ENCODE measurements around the gene EEPD1. TPM values are rescaled to one million over a fixed set of nuclear protein-coding genes. Genes with fewer than 3 reads are reported as not detected.

The EEPD1 gene
- total and polyA plus RNA-seq, 7 experiments from 2014 or later, result 2.2 to 15.8 (median 11.3) TPM

DNA sequence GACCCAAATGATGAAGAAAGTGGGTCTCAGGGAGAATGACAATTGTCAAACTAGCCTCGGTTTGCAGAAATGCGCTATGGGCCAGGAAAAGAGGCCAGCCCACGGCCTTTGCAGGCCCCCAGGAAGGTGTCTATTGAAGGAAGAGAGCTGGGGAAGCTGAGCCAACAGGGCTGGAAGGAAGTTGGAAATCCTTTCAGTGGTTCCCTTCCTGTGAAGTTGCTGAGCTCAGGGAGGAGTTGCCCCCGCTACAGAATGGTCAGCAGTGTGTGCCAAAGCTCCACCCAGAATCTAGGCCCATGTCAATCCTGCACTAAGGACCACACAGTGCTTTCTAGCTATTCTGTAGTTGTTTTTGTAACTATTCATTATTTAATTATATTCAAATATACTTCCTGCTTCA lies 145.1 kb downstream of the EEPD1 start:
- intact Hi-C loops (cut with micrococcal nuclease), result no loop called here
- Mint-ChIP-seq H3K36me3 (peaks cover 0 to 29% (median 4%) of the 10 kb centered on the region in 5 donors), H3K27me3 (no peaks in the 10 kb centered on the region), H3K4me1 (no peaks in the 10 kb centered on the region), H3K27ac (no peak overlapping the region), H3K4me3 (no peak overlapping the region), H3K9me3 (peaks cover 0 to 1% (median 0%) of the 10 kb centered on the region in 11 donors)
- no peak for ATAC-seq
- no peaks in the 10 kb centered on the region for H3K36me3 ChIP-seq (ENCODE audit: control insufficient read depth in 2 of 3, insufficient read depth in 3 of 3, low read length in 3 of 3)
- H3K27me3 ChIP-seq (ENCODE audit: control insufficient read depth in 2 of 2, insufficient read depth in 2 of 2, low read length in 2 of 2), result no peaks in the 10 kb centered on the region
- H3K4me1 ChIP-seq (ENCODE audit: control insufficient read depth in 2 of 2, insufficient read depth in 2 of 2, low read length in 2 of 2), result no peaks in the 10 kb centered on the region
- no peak overlapping the region for H3K4me3 ChIP-seq (ENCODE audit: low read length)
- ChIA-PET POLR2A (no interaction called here), CTCF (interaction anchor here (0.6 to 1.1 kb wide), 2 partner anchors 74 to 312 kb away, joined by 3 read pairs; no protein-coding TSS in a partner anchor)
- no peak for DNase-seq
- H3K9me3 ChIP-seq (ENCODE audit: control insufficient read depth in 2 of 3, low read length in 3 of 3), result no peaks in the 10 kb centered on the region
- H3K27ac ChIP-seq (ENCODE audit: low read depth, low read length), result no peak overlapping the region

DNA sequence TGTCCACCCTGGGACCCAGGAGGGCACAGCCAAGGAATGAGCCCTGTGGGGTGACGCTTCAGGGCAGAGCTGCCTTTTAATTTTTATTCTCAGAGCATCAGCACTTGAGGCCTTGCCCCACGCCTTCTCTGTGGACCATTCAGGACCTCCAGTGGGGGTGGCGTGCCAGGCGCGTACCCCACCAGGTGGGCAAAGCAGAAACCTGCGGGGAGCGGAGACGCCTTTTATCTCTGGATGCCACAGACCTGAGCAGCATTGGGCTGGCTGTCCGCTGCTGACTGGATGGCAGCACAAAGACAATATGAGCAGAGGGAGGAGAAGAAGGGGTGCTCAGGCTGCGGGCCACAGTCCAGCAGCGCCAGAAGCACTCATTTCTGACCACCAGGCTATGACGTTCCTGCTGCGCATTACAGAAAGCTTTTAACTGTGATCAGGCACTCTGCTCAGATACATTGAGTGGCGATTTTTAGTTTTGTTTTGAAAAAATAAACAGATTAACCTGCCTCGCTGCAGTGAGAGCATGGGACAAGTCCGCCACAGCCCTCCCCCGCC lies 146.2 kb downstream of the EEPD1 start:
- DNase-seq, result no peak
- H3K4me1 ChIP-seq (ENCODE audit: control insufficient read depth in 2 of 2, insufficient read depth in 2 of 2, low read length in 2 of 2), result no peaks in the 10 kb centered on the region
- no peak overlapping the region for H3K4me3 Mint-ChIP-seq
- peaks cover 0 to 29% (median 4%) of the 10 kb centered on the region in 5 donors for H3K36me3 Mint-ChIP-seq
- ATAC-seq, result no peak
- H3K27ac ChIP-seq (ENCODE audit: low read depth, low read length), result no peak overlapping the region
- no peaks in the 10 kb centered on the region for H3K9me3 ChIP-seq (ENCODE audit: control insufficient read depth in 2 of 3, low read length in 3 of 3)
- H3K36me3 ChIP-seq (ENCODE audit: control insufficient read depth in 2 of 3, insufficient read depth in 3 of 3, low read length in 3 of 3), result no peaks in the 10 kb centered on the region
- CTCF ChIA-PET, result no interaction called here
- H3K27ac Mint-ChIP-seq, result no peak overlapping the region
- H3K4me3 ChIP-seq (ENCODE audit: low read length), result no peak overlapping the region
- no peaks in the 10 kb centered on the region for H3K4me1 Mint-ChIP-seq
- H3K27me3 ChIP-seq (ENCODE audit: control insufficient read depth in 2 of 2, insufficient read depth in 2 of 2, low read length in 2 of 2), result no peaks in the 10 kb centered on the region
- H3K9me3 Mint-ChIP-seq, result peaks cover 0 to 1% (median 0%) of the 10 kb centered on the region in 11 donors
- POLR2A ChIA-PET, result no interaction called here
- intact Hi-C loops (cut with micrococcal nuclease), result no loop called here
- H3K27me3 Mint-ChIP-seq, result no peaks in the 10 kb centered on the region

DNA sequence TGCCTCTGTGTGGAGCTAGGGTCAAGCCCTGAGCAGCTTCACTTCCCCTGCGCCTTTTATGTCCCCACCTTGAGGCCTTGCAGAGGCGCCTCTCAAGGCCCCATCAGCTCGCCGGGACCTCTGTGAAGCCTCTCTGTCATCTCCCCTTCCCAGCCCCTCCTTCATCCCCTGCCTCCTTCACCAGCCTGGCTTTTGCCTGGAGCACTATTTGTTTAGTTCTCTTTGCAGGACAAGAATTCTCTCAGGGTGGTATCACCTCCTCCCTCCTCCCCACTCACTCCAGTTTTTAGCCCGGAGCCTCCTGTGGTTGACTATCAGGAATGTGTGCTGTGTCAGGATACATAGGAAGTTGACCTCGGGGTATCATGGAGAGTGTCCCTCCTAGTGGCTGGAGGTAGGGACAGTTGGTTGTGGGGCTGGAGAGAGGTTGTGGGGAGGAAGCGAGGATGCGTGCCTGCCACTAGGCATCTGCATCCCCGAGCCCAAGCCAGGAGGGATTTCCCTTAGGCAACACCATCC lies 146.8 kb downstream of the EEPD1 start:
- H3K27ac ChIP-seq (ENCODE audit: low read depth, low read length), result no peak overlapping the region
- ATAC-seq, result no peak
- no peaks in the 10 kb centered on the region for H3K9me3 ChIP-seq (ENCODE audit: control insufficient read depth in 2 of 3, low read length in 3 of 3)
- Mint-ChIP-seq H3K36me3 (peaks cover 0 to 29% (median 4%) of the 10 kb centered on the region in 5 donors), H3K27ac (no peak overlapping the region), H3K4me1 (no peaks in the 10 kb centered on the region), H3K4me3 (no peak overlapping the region), H3K27me3 (no peaks in the 10 kb centered on the region), H3K9me3 (peaks cover 0 to 1% (median 0%) of the 10 kb centered on the region in 11 donors)
- POLR2A ChIA-PET, result no interaction called here
- H3K36me3 ChIP-seq (ENCODE audit: control insufficient read depth in 2 of 3, insufficient read depth in 3 of 3, low read length in 3 of 3), result no peaks in the 10 kb centered on the region
- no peak overlapping the region for H3K4me3 ChIP-seq (ENCODE audit: low read length)
- no peak for DNase-seq
- H3K27me3 ChIP-seq (ENCODE audit: control insufficient read depth in 2 of 2, insufficient read depth in 2 of 2, low read length in 2 of 2), result no peaks in the 10 kb centered on the region
- CTCF ChIA-PET, result interaction anchor here (1.1 to 1.4 kb wide), 3 partner anchors 8 to 19 kb away, joined by 3 to 5 read pairs (median 3); no protein-coding TSS in a partner anchor
- no peaks in the 10 kb centered on the region for H3K4me1 ChIP-seq (ENCODE audit: control insufficient read depth in 2 of 2, insufficient read depth in 2 of 2, low read length in 2 of 2)
- intact Hi-C loops (cut with micrococcal nuclease), result no loop called here

DNA sequence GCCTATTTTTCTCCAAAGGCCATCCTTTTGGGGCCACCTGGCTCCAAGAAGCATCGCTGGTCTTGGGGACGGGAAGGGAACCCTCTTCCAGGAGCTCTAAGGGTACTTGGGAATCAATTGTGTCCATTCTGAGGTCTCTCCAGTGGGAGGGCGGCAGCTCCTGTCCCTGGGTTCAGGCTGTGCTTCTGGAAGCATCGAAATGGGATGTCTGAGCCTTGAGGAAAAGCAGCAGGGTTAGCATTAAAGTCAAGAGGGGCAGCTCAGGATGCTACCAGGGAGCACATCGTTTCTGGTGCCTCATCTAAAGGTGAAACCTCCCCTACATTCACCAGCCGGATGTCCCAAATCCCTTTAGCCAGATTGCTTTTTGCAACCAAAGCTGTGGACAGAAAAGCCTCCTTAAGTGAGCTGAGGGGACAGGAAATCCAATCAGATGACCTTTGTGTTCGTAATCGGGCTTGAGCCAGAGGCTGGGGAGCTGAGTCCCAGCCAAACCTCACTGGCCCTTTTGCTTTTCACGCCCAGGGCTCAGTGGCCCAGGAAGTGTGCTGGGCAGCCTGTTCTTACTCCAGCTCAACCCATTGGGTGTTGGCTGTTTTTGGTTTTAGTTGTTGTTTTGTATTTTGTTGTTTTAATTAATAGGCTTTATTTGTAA lies 147.8 kb downstream of the EEPD1 start:
- H3K9me3 Mint-ChIP-seq, result peaks cover 0 to 1% (median 0%) of the 10 kb centered on the region in 11 donors
- no peaks in the 10 kb centered on the region for H3K27me3 ChIP-seq (ENCODE audit: control insufficient read depth in 2 of 2, insufficient read depth in 2 of 2, low read length in 2 of 2)
- intact Hi-C loops (cut with micrococcal nuclease), result no loop called here
- no peak overlapping the region for H3K4me3 ChIP-seq (ENCODE audit: low read length)
- ChIA-PET POLR2A (no interaction called here), CTCF (interaction anchor here (1.1 to 1.4 kb wide), 3 partner anchors 9 to 18 kb away, joined by 3 to 5 read pairs (median 3); no protein-coding TSS in a partner anchor)
- DNase-seq (no peak), ATAC-seq (no peak)
- no peak overlapping the region for H3K27ac Mint-ChIP-seq
- H3K27me3 Mint-ChIP-seq, result no peaks in the 10 kb centered on the region
- H3K4me1 Mint-ChIP-seq, result no peaks in the 10 kb centered on the region
- peaks cover 0 to 29% (median 4%) of the 10 kb centered on the region in 5 donors for H3K36me3 Mint-ChIP-seq
- no peaks in the 10 kb centered on the region for H3K9me3 ChIP-seq (ENCODE audit: control insufficient read depth in 2 of 3, low read length in 3 of 3)
- H3K4me3 Mint-ChIP-seq, result no peak overlapping the region
- H3K36me3 ChIP-seq (ENCODE audit: control insufficient read depth in 2 of 3, insufficient read depth in 3 of 3, low read length in 3 of 3), result no peaks in the 10 kb centered on the region
- no peak overlapping the region for H3K27ac ChIP-seq (ENCODE audit: low read depth, low read length)
- H3K4me1 ChIP-seq (ENCODE audit: control insufficient read depth in 2 of 2, insufficient read depth in 2 of 2, low read length in 2 of 2), result no peaks in the 10 kb centered on the region

DNA sequence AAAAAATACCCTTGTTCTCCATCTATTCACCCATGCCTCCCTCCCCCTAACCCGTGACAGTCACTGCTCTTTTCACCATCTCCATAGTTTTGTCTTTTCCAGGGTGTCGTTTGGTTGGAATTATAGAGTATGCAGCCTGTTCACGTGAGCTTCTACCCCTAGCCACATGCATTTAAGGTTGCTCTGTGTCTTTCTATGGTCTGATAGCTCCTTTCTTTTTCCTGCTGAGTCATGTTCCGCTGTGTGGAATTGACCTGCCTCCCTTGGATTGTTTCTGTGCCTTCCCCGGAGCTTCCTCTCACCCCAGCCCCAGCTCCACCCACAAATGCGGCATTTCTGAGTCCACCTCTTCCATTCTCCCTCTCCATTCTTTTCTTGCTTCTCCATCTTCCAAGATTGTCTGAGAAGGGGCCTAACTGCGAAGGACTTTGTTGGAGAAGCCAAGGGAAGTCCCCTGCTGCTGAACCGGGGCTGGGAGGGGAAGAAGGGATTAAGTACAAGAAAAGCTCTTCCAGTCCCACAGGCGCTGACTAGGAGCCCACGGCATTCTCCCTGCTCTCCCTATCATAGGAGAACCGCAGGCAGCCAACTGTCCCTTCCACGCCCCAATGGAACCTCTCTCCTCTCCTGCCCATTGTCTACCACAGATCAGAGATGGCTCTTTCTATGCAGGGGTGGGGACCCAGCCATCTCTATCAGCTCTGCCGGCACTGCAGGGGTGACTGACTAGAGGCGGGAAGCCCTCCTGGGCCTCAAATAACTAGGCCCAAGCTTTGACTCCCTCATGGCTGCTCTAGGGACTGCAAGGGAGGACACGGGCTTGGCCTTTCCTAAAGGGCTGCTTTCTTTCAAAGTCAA lies 149.1 kb downstream of the EEPD1 start:
- DNase-seq (no peak), ATAC-seq (no peak)
- Histone ChIP-seq H3K4me1 (ENCODE audit: control insufficient read depth in 2 of 2, insufficient read depth in 2 of 2, low read length in 2 of 2) (no peaks in the 10 kb centered on the region), H3K4me3 (ENCODE audit: low read length) (no peak overlapping the region), H3K9me3 (ENCODE audit: control insufficient read depth in 2 of 3, low read length in 3 of 3) (no peaks in the 10 kb centered on the region), H3K36me3 (ENCODE audit: control insufficient read depth in 2 of 3, insufficient read depth in 3 of 3, low read length in 3 of 3) (no peaks in the 10 kb centered on the region), H3K27me3 (ENCODE audit: control insufficient read depth in 2 of 2, insufficient read depth in 2 of 2, low read length in 2 of 2) (no peaks in the 10 kb centered on the region), H3K27ac (ENCODE audit: low read depth, low read length) (no peak overlapping the region)
- Mint-ChIP-seq H3K9me3 (peaks cover 0 to 1% (median 0%) of the 10 kb centered on the region in 11 donors), H3K4me1 (peaks cover 0 to 5% (median 0%) of the 10 kb centered on the region in 7 donors), H3K27me3 (no peaks in the 10 kb centered on the region), H3K4me3 (no peak overlapping the region), H3K36me3 (peaks cover 0 to 29% (median 4%) of the 10 kb centered on the region in 5 donors), H3K27ac (no peak overlapping the region)
- ChIA-PET CTCF (interaction anchor here (0.6 kb wide), 1 partner anchor 367 kb away, joined by 3 read pairs; no protein-coding TSS in a partner anchor), POLR2A (no interaction called here)
- intact Hi-C loops (cut with micrococcal nuclease), result no loop called here

DNA sequence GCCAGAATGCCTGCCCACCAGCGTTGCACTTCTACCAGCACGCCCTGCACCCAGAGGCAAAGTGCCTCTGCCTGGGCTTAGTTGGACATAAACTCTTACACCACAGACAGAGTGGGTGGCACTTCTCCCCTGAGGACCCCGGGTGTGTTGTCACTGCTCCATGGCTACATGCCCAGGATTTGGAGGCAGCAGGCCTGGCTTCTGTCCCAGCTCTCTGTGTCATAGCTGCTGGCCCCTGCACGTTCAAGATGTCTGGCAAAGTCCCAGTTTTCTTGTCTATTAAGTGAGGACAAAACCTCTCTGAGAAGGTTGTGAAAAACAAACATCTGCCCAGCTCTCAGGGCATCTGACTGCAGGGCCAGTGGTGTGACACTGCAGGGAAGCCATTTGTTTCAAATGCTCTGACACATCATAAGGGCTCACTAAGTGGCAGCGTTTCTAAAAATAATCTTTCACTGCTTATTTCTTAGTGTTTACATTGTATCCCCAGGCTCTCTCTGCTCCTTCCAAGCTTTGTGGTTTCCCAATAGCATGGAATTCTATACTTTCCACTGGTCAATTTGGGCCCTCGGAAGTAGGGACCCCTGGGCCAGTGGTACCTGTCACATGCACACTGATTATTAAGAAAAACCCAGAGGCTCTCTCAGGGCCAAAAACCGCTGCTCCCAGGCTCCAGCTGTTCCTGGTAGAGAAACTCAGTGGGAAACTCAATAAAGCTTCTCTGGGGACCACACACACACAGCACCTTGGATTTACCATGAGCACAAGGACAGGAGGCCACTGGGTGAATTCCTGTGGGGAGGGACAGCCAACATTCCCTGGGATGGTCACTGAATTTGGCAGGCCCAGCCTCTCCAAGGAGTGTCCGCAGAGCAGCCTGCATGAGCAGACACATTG lies 150.4 kb downstream of the EEPD1 start:
- DNase-seq, result no peak
- ATAC-seq, result no peak
- intact Hi-C loops (cut with micrococcal nuclease), result no loop called here
- no peak overlapping the region for H3K4me3 Mint-ChIP-seq
- Histone ChIP-seq H3K27ac (ENCODE audit: low read depth, low read length) (no peak overlapping the region), H3K36me3 (ENCODE audit: control insufficient read depth in 2 of 3, insufficient read depth in 3 of 3, low read length in 3 of 3) (no peaks in the 10 kb centered on the region), H3K4me1 (ENCODE audit: control insufficient read depth in 2 of 2, insufficient read depth in 2 of 2, low read length in 2 of 2) (no peaks in the 10 kb centered on the region), H3K9me3 (ENCODE audit: control insufficient read depth in 2 of 3, low read length in 3 of 3) (no peaks in the 10 kb centered on the region), H3K27me3 (ENCODE audit: control insufficient read depth in 2 of 2, insufficient read depth in 2 of 2, low read length in 2 of 2) (no peaks in the 10 kb centered on the region), H3K4me3 (ENCODE audit: low read length) (no peak overlapping the region)
- no peaks in the 10 kb centered on the region for H3K27me3 Mint-ChIP-seq
- ChIA-PET POLR2A (no interaction called here), CTCF (interaction anchor here (0.6 kb wide), 1 partner anchor 324 kb away, joined by 4 read pairs; no protein-coding TSS in a partner anchor)
- no peak overlapping the region for H3K27ac Mint-ChIP-seq
- H3K4me1 Mint-ChIP-seq, result peaks cover 0 to 5% (median 0%) of the 10 kb centered on the region in 7 donors
- H3K36me3 Mint-ChIP-seq, result peaks cover 0 to 20% (median 0%) of the 10 kb centered on the region in 5 donors
- H3K9me3 Mint-ChIP-seq, result peaks cover 0 to 1% (median 0%) of the 10 kb centered on the region in 11 donors
